ENCODE data around the gene TBC1D4.

DNA sequence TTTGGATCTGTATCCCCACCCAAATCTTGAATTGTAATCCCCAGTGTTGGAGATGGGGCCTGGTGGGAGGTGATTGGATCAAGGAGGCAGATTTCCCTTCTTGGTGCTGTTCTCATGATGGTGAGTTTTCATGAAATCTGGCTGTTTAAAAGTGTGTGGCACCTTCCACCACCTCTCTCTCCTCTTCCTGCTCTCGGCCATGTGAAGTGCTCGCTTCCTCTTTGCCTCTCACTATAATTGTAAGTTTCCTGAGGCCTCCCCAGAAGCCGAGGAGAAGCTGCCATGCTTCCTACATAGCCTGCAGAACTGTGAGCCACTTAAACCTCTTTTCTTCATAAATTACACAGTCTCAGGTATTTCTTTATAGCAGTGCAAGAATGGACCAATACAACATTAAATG is 40.0 kb upstream of the TBC1D4 start:
- TF ChIP-seq, protein P1, sequence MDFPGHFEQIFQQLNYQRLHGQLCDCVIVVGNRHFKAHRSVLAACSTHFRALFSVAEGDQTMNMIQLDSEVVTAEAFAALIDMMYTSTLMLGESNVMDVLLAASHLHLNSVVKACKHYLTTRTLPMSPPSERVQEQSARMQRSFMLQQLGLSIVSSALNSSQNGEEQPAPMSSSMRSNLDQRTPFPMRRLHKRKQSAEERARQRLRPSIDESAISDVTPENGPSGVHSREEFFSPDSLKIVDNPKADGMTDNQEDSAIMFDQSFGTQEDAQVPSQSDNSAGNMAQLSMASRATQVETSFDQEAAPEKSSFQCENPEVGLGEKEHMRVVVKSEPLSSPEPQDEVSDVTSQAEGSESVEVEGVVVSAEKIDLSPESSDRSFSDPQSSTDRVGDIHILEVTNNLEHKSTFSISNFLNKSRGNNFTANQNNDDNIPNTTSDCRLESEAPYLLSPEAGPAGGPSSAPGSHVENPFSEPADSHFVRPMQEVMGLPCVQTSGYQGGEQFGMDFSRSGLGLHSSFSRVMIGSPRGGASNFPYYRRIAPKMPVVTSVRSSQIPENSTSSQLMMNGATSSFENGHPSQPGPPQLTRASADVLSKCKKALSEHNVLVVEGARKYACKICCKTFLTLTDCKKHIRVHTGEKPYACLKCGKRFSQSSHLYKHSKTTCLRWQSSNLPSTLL (IDR thresholded peaks at IDR 0.05) = no peak
- no peak for TF ChIP-seq COPS2 (conservative IDR thresholded peaks at IDR 0.05)
- no peak for TF ChIP-seq ELF2 (CRISPR knock-in tag; IDR thresholded peaks at IDR 0.05)
- no peak for TF ChIP-seq ZNF217 (CRISPR knock-in tag; IDR thresholded peaks at IDR 0.05)
- no peak for TF ChIP-seq POLR2AphosphoS5 (IDR thresholded peaks at IDR 0.05; ENCODE audit: control insufficient read depth, insufficient read depth, low read depth, low read length)
- TF ChIP-seq POLR2A (conservative IDR thresholded peaks at IDR 0.05) = no peak

Measured in K562 (cell line).